GM18867 (cell line): ENCODE results near the gene FBN2.
"Not testable (repeated sequence)": the region's sequence is repeated elsewhere in the genome, so short reads cannot be mapped to it uniquely, and the experiment has no call there.

ENCODE experiments used
- ATAC-seq: cut with Tn5 transposase; IDR thresholded peaks from one replicate; pipeline ENCODE4 v1.9.1; 2021; ENCODE audit warnings: mild to moderate bottlenecking, moderate library complexity; ENCODE audit not compliant: unreplicated experiment

Gene FBN2

GRCh38 chr5:128480158-128480557 lies 57.9 kb downstream of the FBN2 start:
- ATAC-seq, result no peak

GRCh38 chr5:128478386-128479368 lies 59.4 kb downstream of the FBN2 start:
- ATAC-seq, result no peak

GRCh38 chr5:128477944-128478343 lies 60.1 kb downstream of the FBN2 start:
- ATAC-seq, result no peak

DNA sequence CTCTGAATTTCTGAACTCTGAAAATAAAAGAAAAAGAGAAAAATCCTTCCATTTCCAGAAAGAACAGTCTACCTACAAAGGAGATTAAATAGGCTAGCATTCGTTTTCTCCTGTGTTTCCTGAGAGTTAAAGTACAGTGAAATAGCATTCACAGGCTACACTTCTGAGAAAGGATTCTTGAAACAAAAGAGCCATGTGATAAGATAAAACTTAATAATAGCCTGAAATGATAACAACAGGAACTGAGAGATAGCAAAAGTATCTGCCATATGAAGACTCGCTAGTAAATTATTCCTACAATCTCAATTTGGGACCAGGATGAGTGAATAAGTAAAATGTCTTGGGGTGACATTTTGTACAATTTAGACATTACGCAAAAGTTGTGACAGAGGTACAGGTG lies 62.4 kb downstream of the FBN2 start:
- ATAC-seq, result no peak

DNA sequence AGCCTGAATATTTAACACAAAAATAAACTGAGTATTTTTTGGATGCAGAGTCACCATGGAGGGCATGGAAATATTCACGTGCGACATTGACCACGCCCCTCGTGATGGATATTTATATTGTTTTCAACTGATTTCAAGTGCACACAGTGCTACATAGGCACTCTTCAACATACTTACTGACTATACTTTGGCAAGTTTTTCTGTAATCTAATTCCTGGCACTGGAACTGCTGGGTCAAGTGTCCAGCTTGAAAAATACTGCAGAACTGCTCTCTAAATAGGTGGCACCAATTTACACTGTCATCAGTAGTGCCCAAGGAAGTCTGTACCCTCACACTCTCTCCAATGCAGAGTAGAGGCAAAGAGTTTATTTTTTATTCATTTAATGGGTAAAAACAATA lies 65.1 kb downstream of the FBN2 start:
- no peak for ATAC-seq

GRCh38 chr5:128472036-128472435 lies 66.0 kb downstream of the FBN2 start:
- no peak for ATAC-seq

DNA sequence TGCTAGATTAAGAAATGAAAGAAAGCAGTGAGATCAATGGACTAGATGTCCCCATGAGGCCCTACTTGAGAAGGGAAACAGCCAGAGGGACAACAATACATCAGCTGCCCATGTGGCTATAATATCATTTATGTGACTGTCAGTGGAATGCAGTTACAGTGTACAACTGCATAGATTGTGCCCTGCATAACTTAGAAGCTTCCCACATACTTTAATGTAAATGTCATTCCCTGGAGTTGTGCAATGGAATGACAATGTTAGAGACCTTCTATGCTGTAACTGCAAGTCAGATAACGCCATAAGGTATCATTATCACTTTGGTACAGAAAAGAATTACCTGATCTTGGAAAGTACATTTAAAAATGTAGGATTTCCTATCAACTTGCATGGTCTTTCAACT lies 67.4 kb downstream of the FBN2 start:
- ATAC-seq, result no peak

DNA sequence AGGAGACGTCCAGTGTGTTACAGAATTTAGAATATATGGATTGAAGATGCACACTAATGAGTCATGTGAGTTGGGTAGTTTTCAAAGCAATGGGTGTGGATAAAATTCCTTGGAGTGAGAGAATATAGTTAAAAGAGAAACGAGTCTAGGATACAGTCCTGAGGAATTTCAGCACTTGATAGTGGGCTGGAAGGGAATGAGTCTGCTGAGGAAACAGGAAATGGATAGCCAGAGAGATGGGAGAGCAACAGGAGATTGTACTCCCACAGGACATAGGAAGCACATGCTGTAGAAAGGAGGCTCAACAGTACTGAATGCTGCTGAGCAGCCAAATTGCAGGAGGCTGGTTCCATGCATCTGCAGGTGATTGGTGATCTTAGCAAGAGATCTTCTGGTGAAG lies 68.1 kb downstream of the FBN2 start:
- ATAC-seq, result no peak

DNA sequence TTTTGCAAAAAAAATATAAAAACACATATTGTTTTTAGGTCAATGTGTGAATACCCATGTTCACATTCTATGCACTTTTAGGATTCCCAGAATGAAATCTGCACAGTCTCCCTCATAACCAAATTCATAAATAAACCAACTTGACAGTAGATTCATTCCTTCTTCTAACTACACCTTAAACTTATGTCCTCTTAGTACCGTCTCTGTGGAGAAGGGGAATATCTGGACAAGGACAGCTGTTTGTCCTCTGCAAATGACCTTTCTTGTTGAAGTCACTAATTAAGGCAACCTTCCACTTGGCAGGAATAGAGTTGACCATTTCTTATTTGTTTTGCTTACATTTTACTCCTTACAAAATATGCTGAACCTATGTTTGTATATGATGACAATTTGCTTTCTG lies 71.1 kb downstream of the FBN2 start:
- no peak for ATAC-seq

GRCh38 chr5:128466554-128466953 lies 71.5 kb downstream of the FBN2 start:
- ATAC-seq, result no peak

DNA sequence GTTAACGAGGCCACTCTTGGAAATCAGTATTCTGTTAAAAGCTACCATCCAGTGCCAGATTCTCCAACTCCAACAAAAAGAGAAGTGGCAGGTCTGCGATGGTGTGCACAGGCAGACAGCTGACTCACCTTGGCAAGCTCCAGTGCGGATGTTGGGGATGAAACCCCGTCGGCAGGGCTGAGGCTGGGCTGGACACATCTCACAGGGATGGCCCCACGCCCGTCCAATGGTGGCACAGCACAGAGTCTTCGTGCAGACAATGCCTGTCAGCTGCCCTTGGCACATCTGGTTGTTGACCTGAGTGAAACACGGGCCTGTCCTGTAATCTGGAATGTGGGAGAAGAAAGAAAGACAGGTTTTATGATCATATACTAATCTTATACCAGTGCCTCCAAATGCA lies 73.4 kb downstream of the FBN2 start:
- ATAC-seq, result no peak

GRCh38 chr5:128462330-128462729 lies 75.7 kb downstream of the FBN2 start:
- no peak for ATAC-seq

DNA sequence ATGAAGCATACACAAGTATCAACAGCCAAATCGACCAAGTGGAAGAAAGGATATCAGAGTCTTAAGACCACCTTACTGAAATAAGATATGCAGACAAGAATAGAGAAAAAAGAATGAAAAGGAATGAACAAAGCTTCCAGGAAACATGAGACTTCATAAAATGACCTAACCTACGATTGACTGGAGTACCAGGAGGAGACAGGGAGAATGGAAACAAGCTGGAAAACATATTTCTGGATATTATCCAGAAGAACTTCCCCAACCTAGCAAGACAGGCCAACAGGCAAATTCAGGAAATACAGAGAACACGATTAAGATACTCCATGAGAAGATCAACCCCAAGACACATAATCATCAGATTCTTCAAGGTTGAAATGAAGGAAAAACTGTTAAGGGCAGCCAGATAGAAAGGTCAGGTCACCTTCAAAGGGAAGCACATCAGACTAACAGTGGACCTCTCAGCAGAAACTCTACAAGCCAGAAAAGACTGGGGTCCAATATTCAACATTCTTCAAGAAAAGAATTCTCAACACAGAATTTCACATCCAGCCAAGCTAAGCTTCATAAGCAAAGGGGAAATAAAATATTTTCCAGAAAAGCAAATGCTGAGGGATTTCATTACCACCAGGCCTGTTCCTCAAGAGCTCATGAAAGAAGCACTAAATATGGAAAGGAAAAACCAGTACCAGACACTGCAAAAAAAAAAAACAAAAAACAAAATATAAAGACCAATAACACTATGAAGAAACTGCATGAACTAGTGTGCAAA lies 80.7 kb downstream of the FBN2 start:
- not testable (repeated sequence) for ATAC-seq

GRCh38 chr5:128455841-128456361 lies 82.1 kb downstream of the FBN2 start:
- no peak for ATAC-seq

GRCh38 chr5:128453121-128453520 lies 84.9 kb downstream of the FBN2 start:
- no peak for ATAC-seq

GRCh38 chr5:128447224-128447623 lies 90.8 kb downstream of the FBN2 start:
- ATAC-seq, result not testable (repeated sequence)

GRCh38 chr5:128441941-128442350 lies 96.1 kb downstream of the FBN2 start:
- ATAC-seq, result no peak

DNA sequence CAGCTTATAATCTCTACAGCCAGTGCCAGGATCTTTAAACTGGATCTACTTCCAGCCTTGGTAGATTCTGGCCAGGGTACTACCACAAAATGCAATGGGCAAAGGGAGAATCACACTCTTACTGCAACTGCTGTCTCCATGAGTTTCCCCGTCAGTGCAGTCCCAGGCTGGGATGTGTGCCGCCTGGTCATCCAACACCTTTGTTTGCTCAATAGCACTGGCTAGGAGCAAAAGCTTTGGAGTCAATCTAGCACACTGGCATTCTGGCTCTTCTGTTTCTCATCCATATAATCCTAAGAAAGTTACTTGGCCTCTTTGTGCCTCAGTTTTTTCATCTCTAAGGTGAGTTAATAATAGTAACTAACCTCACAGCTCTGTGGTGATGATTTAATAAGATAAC lies 96.9 kb downstream of the FBN2 start:
- no peak for ATAC-seq

DNA sequence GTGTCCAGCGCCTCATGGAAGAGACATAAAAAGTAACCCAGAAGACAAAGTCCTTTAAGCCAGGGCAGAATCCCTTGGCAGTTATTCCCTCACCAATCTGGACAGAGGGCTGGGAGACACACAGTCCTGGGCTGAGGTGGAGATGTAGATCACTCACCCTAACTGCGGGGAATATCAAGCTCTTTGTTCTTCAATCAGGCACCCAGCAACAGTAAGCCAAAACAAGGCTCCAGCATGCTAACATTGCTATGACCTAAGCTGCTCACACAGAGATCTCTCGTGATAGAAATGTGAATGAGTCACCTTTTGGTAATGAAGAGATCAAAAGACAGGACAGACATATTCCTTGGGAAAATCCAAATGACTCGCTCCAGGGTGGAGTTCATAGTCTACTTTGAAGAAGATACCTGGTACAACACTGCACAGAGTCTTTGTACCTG lies 101.3 kb downstream of the FBN2 start:
- no peak for ATAC-seq

DNA sequence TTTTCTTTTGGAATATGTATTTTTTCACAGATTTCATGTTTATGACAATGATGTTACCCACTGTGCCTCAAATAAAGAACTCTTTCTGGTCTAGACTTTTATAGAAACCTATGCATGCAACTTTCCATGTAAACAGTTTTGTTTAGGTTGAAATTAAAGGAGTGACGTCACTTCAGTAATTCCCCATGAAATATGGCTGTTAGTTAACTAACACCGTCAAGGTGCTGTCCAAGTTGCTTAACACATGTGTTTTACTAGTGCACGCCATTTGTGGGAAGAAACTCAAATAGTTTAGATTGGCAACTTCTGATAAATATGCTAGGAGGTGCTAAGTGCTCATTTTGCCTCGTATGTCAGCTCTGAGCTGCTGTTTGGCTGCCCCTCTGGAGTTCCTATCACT lies 102.2 kb downstream of the FBN2 start:
- no peak for ATAC-seq

- no peak for ATAC-seq
Observed at GRCh38 chr5:128434993-128435392, 103.1 kb downstream of the FBN2 start.
